Measurements from ENCODE around the gene FOXN3. TPM values are rescaled to one million over a fixed set of nuclear protein-coding genes. Genes with fewer than 3 reads are reported as not detected.

FOXN3 gene
- polyA plus RNA-seq, 3 donors = 38.7 to 57.4 (median 42.0) TPM

DNA sequence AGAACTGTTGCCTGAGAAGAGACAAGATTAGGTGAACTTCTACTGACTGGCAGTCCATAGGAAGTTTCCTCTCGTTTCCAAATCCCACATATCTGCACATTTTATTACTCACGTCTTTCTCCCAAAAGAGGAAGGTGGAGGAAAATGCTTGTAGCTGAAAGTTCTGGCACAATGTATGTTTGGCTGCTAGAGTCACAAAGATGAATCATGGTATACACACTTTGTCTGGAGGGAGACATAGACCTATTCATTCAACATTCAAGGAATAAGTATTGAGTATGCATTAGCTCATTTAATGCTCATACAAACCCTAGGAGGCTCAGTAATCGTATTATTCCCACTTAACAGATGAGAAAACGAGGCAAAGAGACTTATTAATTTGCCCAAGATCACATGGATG lies 291.8 kb downstream of the FOXN3 start:
- no peak for DNase-seq
- intact Hi-C loops (cut with micrococcal nuclease) = no loop called here
- H3K4me1 ChIP-seq (ENCODE audit: control insufficient read depth in 1 of 2, insufficient read depth in 2 of 2, low read length in 2 of 2) = no peaks in the 10 kb centered on the region
- no peak overlapping the region for H3K4me3 Mint-ChIP-seq
- H3K27ac ChIP-seq (ENCODE audit: low read depth in 1 of 2, low read length in 2 of 2) = no peak overlapping the region
- peaks cover 0 to 3% (median 2%) of the 10 kb centered on the region in 7 donors for H3K9me3 Mint-ChIP-seq
- no peak overlapping the region for H3K27ac Mint-ChIP-seq
- H3K9ac ChIP-seq (ENCODE audit: insufficient read depth, low read length, poor library complexity, severe bottlenecking) = no peak overlapping the region
- no CpG with 5 or more reads among the region's 4 CpGs for whole genome bisulfite sequencing (ENCODE audit: insufficient coverage)
- no peak overlapping the region for H2AFZ ChIP-seq (ENCODE audit: insufficient read depth, low read depth, low read length, poor library complexity, severe bottlenecking)
- no peaks in the 10 kb centered on the region for H4K20me1 ChIP-seq (ENCODE audit: insufficient read depth, low read length)
- no peak overlapping the region for H3K4me2 ChIP-seq (replicated peaks; ENCODE audit: extremely low read depth, low read length, poor library complexity, severe bottlenecking)
- peaks cover 1 to 5% (median 4%) of the 10 kb centered on the region in 3 donors for H3K27me3 Mint-ChIP-seq (ENCODE audit: low read depth in 3 of 3)
- H3K36me3 Mint-ChIP-seq = no peaks in the 10 kb centered on the region
- H3K4me3 ChIP-seq (replicated peaks in 1 of 3; ENCODE audit: low read depth in 2 of 3, low read length in 3 of 3) = no peak overlapping the region
- no peaks in the 10 kb centered on the region for H3K27me3 ChIP-seq (ENCODE audit: control insufficient read depth in 2 of 2, insufficient read depth in 2 of 2, low read length in 2 of 2)
- H3K9me3 ChIP-seq (replicated peaks in 1 of 2; ENCODE audit: control insufficient read depth in 1 of 2, insufficient read depth in 1 of 2, low read length in 2 of 2) = peaks cover 0 to under 1% of the 10 kb centered on the region in 2 donors
- no peaks in the 10 kb centered on the region for H3K79me2 ChIP-seq (ENCODE audit: insufficient read depth, low read length)
- no peaks in the 10 kb centered on the region for H3K4me1 Mint-ChIP-seq
- TF ChIP-seq, protein P1, sequence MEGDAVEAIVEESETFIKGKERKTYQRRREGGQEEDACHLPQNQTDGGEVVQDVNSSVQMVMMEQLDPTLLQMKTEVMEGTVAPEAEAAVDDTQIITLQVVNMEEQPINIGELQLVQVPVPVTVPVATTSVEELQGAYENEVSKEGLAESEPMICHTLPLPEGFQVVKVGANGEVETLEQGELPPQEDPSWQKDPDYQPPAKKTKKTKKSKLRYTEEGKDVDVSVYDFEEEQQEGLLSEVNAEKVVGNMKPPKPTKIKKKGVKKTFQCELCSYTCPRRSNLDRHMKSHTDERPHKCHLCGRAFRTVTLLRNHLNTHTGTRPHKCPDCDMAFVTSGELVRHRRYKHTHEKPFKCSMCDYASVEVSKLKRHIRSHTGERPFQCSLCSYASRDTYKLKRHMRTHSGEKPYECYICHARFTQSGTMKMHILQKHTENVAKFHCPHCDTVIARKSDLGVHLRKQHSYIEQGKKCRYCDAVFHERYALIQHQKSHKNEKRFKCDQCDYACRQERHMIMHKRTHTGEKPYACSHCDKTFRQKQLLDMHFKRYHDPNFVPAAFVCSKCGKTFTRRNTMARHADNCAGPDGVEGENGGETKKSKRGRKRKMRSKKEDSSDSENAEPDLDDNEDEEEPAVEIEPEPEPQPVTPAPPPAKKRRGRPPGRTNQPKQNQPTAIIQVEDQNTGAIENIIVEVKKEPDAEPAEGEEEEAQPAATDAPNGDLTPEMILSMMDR (IDR thresholded peaks at IDR 0.05) = no peak
- H3K36me3 ChIP-seq (replicated peaks in 1 of 2; ENCODE audit: control insufficient read depth in 1 of 2, insufficient read depth in 2 of 2, low read length in 2 of 2) = no peaks in the 10 kb centered on the region

GRCh38 chr14:89123851-89124250 lies 293.2 kb downstream of the FOXN3 start:
- intact Hi-C loops (cut with micrococcal nuclease) = no loop called here
- H3K36me3 ChIP-seq (replicated peaks in 1 of 2; ENCODE audit: control insufficient read depth in 1 of 2, insufficient read depth in 2 of 2, low read length in 2 of 2) = no peaks in the 10 kb centered on the region
- Mint-ChIP-seq H3K27me3 (ENCODE audit: low read depth in 3 of 3) (peaks cover 0 to 5% (median 4%) of the 10 kb centered on the region in 3 donors), H3K4me1 (no peaks in the 10 kb centered on the region), H3K36me3 (no peaks in the 10 kb centered on the region), H3K9me3 (peaks cover 0 to 14% (median 9%) of the 10 kb centered on the region in 7 donors), H3K4me3 (no peak overlapping the region), H3K27ac (no peak overlapping the region)
- H4K20me1 ChIP-seq (ENCODE audit: insufficient read depth, low read length) = no peaks in the 10 kb centered on the region
- H3K4me1 ChIP-seq (ENCODE audit: control insufficient read depth in 1 of 2, insufficient read depth in 2 of 2, low read length in 2 of 2) = no peaks in the 10 kb centered on the region
- H3K27me3 ChIP-seq (ENCODE audit: control insufficient read depth in 2 of 2, insufficient read depth in 2 of 2, low read length in 2 of 2) = no peaks in the 10 kb centered on the region
- no peak overlapping the region for H3K27ac ChIP-seq (ENCODE audit: low read depth in 1 of 2, low read length in 2 of 2)
- peaks cover 0 to 12% of the 10 kb centered on the region in 2 donors for H3K9me3 ChIP-seq (replicated peaks in 1 of 2; ENCODE audit: control insufficient read depth in 1 of 2, insufficient read depth in 1 of 2, low read length in 2 of 2)
- no peak overlapping the region for H3K4me3 ChIP-seq (replicated peaks in 1 of 3; ENCODE audit: low read depth in 2 of 3, low read length in 3 of 3)
- 100% methylated on average over 1 of the region's 1 CpG for WGBS (ENCODE audit: insufficient coverage)
- no peak for DNase-seq
- TF ChIP-seq, protein P1 (IDR thresholded peaks at IDR 0.05) = no peak
- no peak overlapping the region for H2AFZ ChIP-seq (ENCODE audit: insufficient read depth, low read depth, low read length, poor library complexity, severe bottlenecking)
- H3K4me2 ChIP-seq (replicated peaks; ENCODE audit: extremely low read depth, low read length, poor library complexity, severe bottlenecking) = no peak overlapping the region
- no peaks in the 10 kb centered on the region for H3K79me2 ChIP-seq (ENCODE audit: insufficient read depth, low read length)
- no peak overlapping the region for H3K9ac ChIP-seq (ENCODE audit: insufficient read depth, low read length, poor library complexity, severe bottlenecking)

Data from CD14-positive monocyte (primary cell).